HepG2 (cell line): ENCODE data around the gene SNAP25. TPM values are rescaled to one million over a fixed set of nuclear protein-coding genes. Genes with fewer than 3 reads are reported as not detected.

Experiments
- ATAC-seq: fragments of 200-7000 bp; cut with Tn5 transposase; 3 replicates; pipeline ENCODE4 v1.9.1; 2020; ENCODE audit warnings: mild to moderate bottlenecking, moderate library complexity
- BruUV-seq: library from RNA; stranded (reverse); fragments of 400-500 nt; replicated peaks from 2 replicates; lab custom pipeline; 2021; lab: Mats Ljungman, UMichigan
- CTCF ChIA-PET: fragments of 300-600 bp; formaldehyde crosslinking; extraction: SDS; loops from one replicate; lab custom pipeline; 2021; ENCODE audit warnings: low total read pairs, inconsistent platforms, low intra/inter-chr PET ratio; lab: Yijun Ruan, JAX
- POLR2A ChIA-PET: fragments of 350-600 bp; sonication (Branson Sonifier 250); formaldehyde crosslinking; loops from one replicate; lab custom pipeline; 2020; ENCODE audit warnings: antibody characterized with exemption, inconsistent platforms; lab: Yijun Ruan, JAX
- DNase-seq: peaks from one replicate; pipeline ENCODE4 v3.0.0-alpha.2; 2015; ENCODE audit warnings: low spot score
- FAIRE-seq: peaks from 3 replicates; lab custom pipeline; 2011; peaks lifted over from hg19 to GRCh38; lab: Jason Lieb, UNC
- H2AFZ ChIP-seq: one replicate; pipeline ENCODE4 v1.6.1; 2011; ENCODE audit warnings: low read length, inconsistent platforms
- H3K27ac ChIP-seq: fragments of 300-600 bp; 3 replicates; pipeline ENCODE4 v1.8.0; 2011; ENCODE audit warnings: mixed run types, mild to moderate bottlenecking, mixed read lengths, low read length, inconsistent platforms; ENCODE audit not compliant: insufficient read depth; ENCODE audit errors: extremely low read length
- H3K27me3 ChIP-seq, 2 experiments: fragments of 200-600 bp in 1 of 2; 2 replicates in 1 of 2; 3 replicates in 1 of 2; pipeline versions ENCODE4 v1.6.0 to v1.8.0; 2011; ENCODE audit warnings: low read length in 2 of 2, mild to moderate bottlenecking in 2 of 2, moderate library complexity in 2 of 2, inconsistent platforms in 1 of 2; ENCODE audit not compliant: insufficient read depth in 2 of 2, control insufficient read depth in 1 of 2
- H3K36me3 ChIP-seq, 2 experiments: fragments of 200-600 bp in 1 of 2; replicated peaks in 1 of 2; 2 replicates in 1 of 2; 3 replicates in 1 of 2; pipeline versions ENCODE4 v1.5.1 to v1.8.0; 2011; ENCODE audit warnings: low read length in 2 of 2, inconsistent platforms in 1 of 2; ENCODE audit not compliant: insufficient read depth in 2 of 2, control insufficient read depth in 1 of 2
- H3K4me1 ChIP-seq: 2 replicates; pipeline ENCODE4 v1.5.1; 2012; ENCODE audit warnings: low read length, inconsistent platforms; ENCODE audit not compliant: insufficient read depth
- H3K4me2 ChIP-seq: 2 replicates; pipeline ENCODE4 v1.6.0; 2011; ENCODE audit warnings: low read depth, low read length, inconsistent platforms
- H3K4me3 ChIP-seq, 3 experiments: fragments of 200-600 bp in 1 of 3; sonication (generic), shearing (Covaris generic) in 1 of 3; replicated peaks in 1 of 3; 2 replicates each; pipeline ENCODE4 v1.5.1; 2011 to 2016; ENCODE audit warnings: low read length in 3 of 3, inconsistent platforms in 2 of 3, low read depth in 2 of 3, mild to moderate bottlenecking in 2 of 3, control low read depth in 1 of 3, mixed read lengths in 1 of 3; ENCODE audit not compliant: insufficient read depth in 1 of 3
- H3K79me2 ChIP-seq: one replicate; pipeline ENCODE4 v1.6.1; 2011; ENCODE audit warnings: low read length, inconsistent platforms; ENCODE audit not compliant: insufficient read depth
- H3K9ac ChIP-seq: 2 replicates; pipeline ENCODE4 v1.6.0; 2011; ENCODE audit warnings: mild to moderate bottlenecking, low read depth, low read length, inconsistent platforms; ENCODE audit not compliant: insufficient read depth
- H3K9me3 ChIP-seq: 2 replicates; pipeline ENCODE4 v1.5.1; 2012; ENCODE audit warnings: mild to moderate bottlenecking, low read length
- H4K20me1 ChIP-seq: 2 replicates; pipeline ENCODE4 v1.6.0; 2011; ENCODE audit warnings: inconsistent platforms, mild to moderate bottlenecking, low read length, moderate library complexity; ENCODE audit not compliant: insufficient read depth
- ARID2 ChIP-seq: sonication (generic); formaldehyde crosslinking; IDR thresholded peaks from 2 replicates; pipeline ENCODE4 v1.8.1; 2022; ENCODE audit warnings: mild to moderate bottlenecking, missing genetic modification reagents, borderline replicate concordance
- CBX5 ChIP-seq: sonication (generic); formaldehyde crosslinking; IDR thresholded peaks from 2 replicates; pipeline ENCODE4 v1.4.0; 2020; ENCODE audit warnings: missing genetic modification reagents, borderline replicate concordance
- ETV5 ChIP-seq: IDR thresholded peaks from 2 replicates; pipeline ENCODE4 v1.6.1; 2018; ENCODE audit warnings: missing biosample characterization, missing genetic modification reagents, inconsistent platforms, borderline replicate concordance
- IKZF5 ChIP-seq: IDR thresholded peaks from 2 replicates; pipeline ENCODE4 v1.6.1; 2018; ENCODE audit warnings: missing genetic modification reagents, mild to moderate bottlenecking, missing compliant biosample characterization
- MXD1 ChIP-seq: sonication (generic); formaldehyde crosslinking; IDR thresholded peaks from 2 replicates; pipeline ENCODE4 v1.4.0; 2020; ENCODE audit warnings: mild to moderate bottlenecking, missing genetic modification reagents
- NFIC ChIP-seq: IDR thresholded peaks from 2 replicates; pipeline ENCODE4 v1.6.1; 2012; ENCODE audit warnings: mild to moderate bottlenecking, low read length, inconsistent platforms
- PCBP2 ChIP-seq: fragments of 200-400 bp; formaldehyde crosslinking; optimal IDR thresholded peaks from 2 replicates; pipeline ENCODE3; 2018; ENCODE audit warnings: low read length, low read depth; ENCODE audit not compliant: poor library complexity, severe bottlenecking
- SAFB2 ChIP-seq: sonication (generic); formaldehyde crosslinking; IDR thresholded peaks from 2 replicates; pipeline ENCODE4 v1.5.1; 2020; ENCODE audit warnings: missing genetic modification reagents, low read depth, mild to moderate bottlenecking, borderline replicate concordance
- TBP ChIP-seq: sonication (generic); formaldehyde crosslinking; IDR thresholded peaks from 2 replicates; pipeline ENCODE4 v1.5.0; 2020; ENCODE audit warnings: missing genetic modification reagents
- TEAD3 ChIP-seq: optimal IDR thresholded peaks from 2 replicates; pipeline ENCODE3; 2016; ENCODE audit warnings: borderline replicate concordance
- U2AF1 ChIP-seq: fragments of 200-400 bp; formaldehyde crosslinking; optimal IDR thresholded peaks from 2 replicates; pipeline ENCODE3; 2017; ENCODE audit warnings: mild to moderate bottlenecking, low read depth, low read length
- WIZ ChIP-seq: sonication (generic); formaldehyde crosslinking; IDR thresholded peaks from 2 replicates; pipeline ENCODE4 v1.5.1; 2020; ENCODE audit warnings: mild to moderate bottlenecking, missing genetic modification reagents
- ZFP62 ChIP-seq: sonication (generic); formaldehyde crosslinking; IDR thresholded peaks from 2 replicates; pipeline ENCODE4 v1.4.0; 2020; ENCODE audit warnings: missing genetic modification reagents
- ZNF24 ChIP-seq: fragments of 450-650 bp; IDR thresholded peaks from 2 replicates; pipeline ENCODE4 v1.6.1; 2017; ENCODE audit warnings: antibody characterized with exemption, mild to moderate bottlenecking
- ZNF33B ChIP-seq: sonication (generic); formaldehyde crosslinking; IDR thresholded peaks from 2 replicates; pipeline ENCODE4 v1.5.1; 2020; ENCODE audit warnings: mild to moderate bottlenecking, missing genetic modification reagents
- ZNF367 ChIP-seq: sonication (generic); formaldehyde crosslinking; IDR thresholded peaks from 2 replicates; pipeline ENCODE4 v1.4.0; 2020; ENCODE audit warnings: missing genetic modification reagents, borderline replicate concordance
- ZNF768 ChIP-seq: sonication (generic); formaldehyde crosslinking; IDR thresholded peaks from 2 replicates; pipeline ENCODE4 v1.4.0; 2020; ENCODE audit warnings: missing genetic modification reagents
- ZNF878 ChIP-seq: sonication (generic); formaldehyde crosslinking; IDR thresholded peaks from 2 replicates; pipeline ENCODE4 v1.8.1; 2023; ENCODE audit warnings: mild to moderate bottlenecking, missing genetic modification reagents, moderate library complexity
- WGBS: methylation state at CpG from one replicate; pipeline ENCODE4 v1.1.6; 2017; ENCODE audit warnings: low lambda C conversion rate; 5-methylcytosine and 5-hydroxymethylcytosine counted together
- in situ Hi-C: cut with HindIII; loops from 2 replicates; pipeline ENCODE4 v1.10.0; 2017; ENCODE audit warnings: low pct_unique_long_range_greater_than_20kb; ENCODE audit not compliant: extremely low pct_ligation_motif_present
- intact Hi-C: fragments of 100-400 bp; cut with micrococcal nuclease; formaldehyde crosslinking; loops from one replicate; pipeline ENCODE4 v1.10.0; 2022; ENCODE audit not compliant: unreplicated experiment
- polyA plus RNA-seq, 8 experiments: library from polyadenylated mRNA; depleted of rRNA in 3 of 8; stranded (reverse) in 7 of 8; unstranded in 1 of 8; fragments of >200 nt; fragmentation: Illumina TruSeq in 4 of 8; extraction: Trizol in 4 of 8; gene quantifications; 2 replicates each; pipeline versions ENCODE4 v1.2.1 to v1.2.3, GENCODE V29; 2011 to 2016; ENCODE audit warnings: low read depth in 4 of 8, missing spikeins in 1 of 8, mixed read lengths in 1 of 8; ENCODE audit not compliant: insufficient read depth in 1 of 8
- total RNA-seq, 5 experiments: library from RNA; depleted of rRNA; stranded (reverse); fragments of >200 nt; fragmentation: Illumina TruSeq; extraction: Trizol; gene quantifications; 2 replicates each; pipeline ENCODE4 v1.2.3, GENCODE V29; 2016; ENCODE audit warnings: low read depth in 1 of 5

The SNAP25 gene
- total and polyA plus RNA-seq, 2 of the 13 experiments (the other 11 are each of a cell fraction or from before 2014, with no cell fraction given) = not detected

GRCh38 chr20:10281911-10282310 lies 63.3 kb downstream of the SNAP25 start:
- Histone ChIP-seq H3K36me3 (no peaks in the 10 kb centered on the region), H3K4me2 (no peak overlapping the region), H3K4me3 (no peak overlapping the region), H2AFZ (no peak overlapping the region), H3K4me1 (no peaks in the 10 kb centered on the region), H3K27ac (no peak overlapping the region), H3K79me2 (no peaks in the 10 kb centered on the region), H4K20me1 (no peaks in the 10 kb centered on the region), H3K9me3 (no peaks in the 10 kb centered on the region), H3K27me3 (peaks cover 0 to 24% of the 10 kb centered on the region in 2 experiments; a peak in 2 of 5 replicates)
- POLR2A ChIA-PET = no interaction called here
- intact Hi-C loops (no loop called here), in situ Hi-C loops (no loop called here)
- no TSS peak for BruUV-seq
- DNase-seq (no peak), ATAC-seq (no peak)
- TF ChIP-seq MXD1 (no peak), ZNF24 (no peak), PCBP2 (peak; percentile 48), WIZ (CRISPR knock-in tag) (no peak), ZNF878 (no peak), ZFP62 (CRISPR knock-in tag) (no peak), U2AF1 (no peak), NFIC (no peak)
- TF ChIP-seq, all 625 proteins: peak for 1
- H3K9ac ChIP-seq = no peak overlapping the region
- CTCF ChIA-PET = no interaction called here
- FAIRE-seq = no peak
- WGBS = 27% methylated on average over 2 of the region's 2 CpGs

GRCh38 chr20:10282979-10283456 lies 64.4 kb downstream of the SNAP25 start:
- POLR2A ChIA-PET = no interaction called here
- H3K27me3 ChIP-seq = peaks cover 0 to 24% of the 10 kb centered on the region in 2 experiments; a peak in 2 of 5 replicates

More at GRCh38 chr20:10282979-10283456, 64.4 kb downstream of the SNAP25 start:
- in situ Hi-C loops (no loop called here), intact Hi-C loops (no loop called here)
- TF ChIP-seq ARID2 (CRISPR knock-in tag) (no peak), ZNF768 (CRISPR knock-in tag) (peak; percentile 84), ETV5 (CRISPR knock-in tag) (no peak), TBP (CRISPR knock-in tag) (no peak), ZNF367 (CRISPR knock-in tag) (no peak), IKZF5 (CRISPR knock-in tag) (no peak), SAFB2 (CRISPR knock-in tag) (no peak), TEAD3 (peak; percentile 36), CBX5 (no peak), ZNF33B (no peak)
- FAIRE-seq (no peak), ATAC-seq (peak; percentile 82), DNase-seq (no peak)
- Histone ChIP-seq H4K20me1 (no peaks in the 10 kb centered on the region), H3K4me1 (no peaks in the 10 kb centered on the region), H2AFZ (no peak overlapping the region), H3K4me3 (no peak overlapping the region), H3K9ac (no peak overlapping the region), H3K9me3 (no peaks in the 10 kb centered on the region), H3K27ac (no peak overlapping the region), H3K79me2 (no peaks in the 10 kb centered on the region), H3K4me2 (no peak overlapping the region), H3K36me3 (no peaks in the 10 kb centered on the region)
- no TSS peak for BruUV-seq
- 36% methylated on average over 4 of the region's 4 CpGs for WGBS
- CTCF ChIA-PET = no interaction called here
